Lower leg skin (tissue), 3 donors: ENCODE measurements around the gene VAV2.
A peak's percentile ranks its signal among the peaks of the same experiment; 100 is the strongest.

Experiments used
- CTCF ChIP-seq, 3 donors: fragments of 450-650 bp; IDR thresholded peaks; one replicate each; pipeline ENCODE4 v1.5.1; 2016; ENCODE audit warnings: antibody characterized with exemption in 3 of 3, mild to moderate bottlenecking in 3 of 3, moderate library complexity in 2 of 3
- POLR2A ChIP-seq, 2 donors: fragments of 450-650 bp; IDR thresholded peaks; one replicate each; pipeline ENCODE4 v1.6.1; 2016 to 2017; ENCODE audit warnings: antibody characterized with exemption in 2 of 2, mild to moderate bottlenecking in 1 of 2, moderate library complexity in 1 of 2

- TF ChIP-seq POLR2A (IDR thresholded peaks at IDR 0.05) (no peak), CTCF (IDR thresholded peaks at IDR 0.05) (peak in 1 of 3 donors; percentile 36)
Observed at GRCh38 chr9:133792721-133793470, 199.2 kb downstream of the VAV2 start.
